GM23338 (cell line): Measurements from ENCODE around the gene C1QTNF2. TPM values are rescaled to one million over a fixed set of nuclear protein-coding genes. Genes with fewer than 3 reads are reported as not detected.

ENCODE experiments used
- ATAC-seq: fragments of 200-7000 bp; cut with Tn5 transposase; 3 replicates; pipeline ENCODE4 v1.9.1; 2020
- DNase-seq: peaks from one replicate; pipeline ENCODE4 v3.0.0-alpha.2; 2015; ENCODE audit warnings: low spot score
- H2AFZ ChIP-seq: fragments of 200-600 bp; sonication (generic); 2 replicates; pipeline ENCODE4 v1.8.0; 2016; ENCODE audit warnings: antibody characterized with exemption, mild to moderate bottlenecking, moderate library complexity
- H3F3A ChIP-seq: fragments of 200-600 bp; sonication (generic); replicated peaks from 2 replicates; pipeline ENCODE4 v1.8.0; 2017; ENCODE audit warnings: antibody characterized with exemption, mixed run types, low read depth
- H3K27ac ChIP-seq: fragments of 200-600 bp; sonication (generic); 2 replicates; pipeline ENCODE4 v1.6.1; 2016; ENCODE audit warnings: low read depth
- H3K27me3 ChIP-seq: fragments of 200-600 bp; sonication (generic); 2 replicates; pipeline ENCODE4 v1.8.0; 2016; ENCODE audit warnings: mild to moderate bottlenecking, mixed run types, moderate library complexity; ENCODE audit not compliant: insufficient read depth
- H3K36me3 ChIP-seq: fragments of 200-600 bp; sonication (generic); 2 replicates; pipeline ENCODE4 v1.8.0; 2016; ENCODE audit warnings: mild to moderate bottlenecking; ENCODE audit not compliant: insufficient read depth
- H3K4me1 ChIP-seq: fragments of 200-600 bp; sonication (generic); 2 replicates; pipeline ENCODE4 v1.8.0; 2016; ENCODE audit warnings: mild to moderate bottlenecking, moderate library complexity; ENCODE audit not compliant: insufficient read depth
- H3K4me2 ChIP-seq: fragments of 200-600 bp; sonication (generic); 2 replicates; pipeline ENCODE4 v1.7.1; 2017; ENCODE audit warnings: mixed run types
- H3K4me3 ChIP-seq: fragments of 200-600 bp; sonication (generic); 2 replicates; pipeline ENCODE4 v1.6.1; 2016; ENCODE audit warnings: mixed run types
- H3K79me2 ChIP-seq: fragments of 200-600 bp; sonication (generic); replicated peaks from 2 replicates; pipeline ENCODE4 v1.8.0; 2017; ENCODE audit warnings: mild to moderate bottlenecking; ENCODE audit not compliant: insufficient read depth
- H3K9me2 ChIP-seq: fragments of 200-600 bp; sonication (generic); 2 replicates; pipeline ENCODE4 v1.8.0; 2017; ENCODE audit not compliant: insufficient read depth
- H4K20me1 ChIP-seq: fragments of 200-600 bp; sonication (generic); replicated peaks from 2 replicates; pipeline ENCODE4 v1.8.0; 2017; ENCODE audit warnings: mild to moderate bottlenecking; ENCODE audit not compliant: insufficient read depth
- H3K27ac Mint-ChIP-seq: 2 replicates; pipeline ENCODE4 v1.8.0; 2020; ENCODE audit warnings: inconsistent platforms, mild to moderate bottlenecking, moderate library complexity, mixed read lengths
- H3K27me3 Mint-ChIP-seq: 3 replicates; pipeline ENCODE4 v1.8.0; 2022; ENCODE audit warnings: low read depth, mild to moderate bottlenecking, moderate library complexity, mixed read lengths, inconsistent platforms; ENCODE audit not compliant: insufficient read depth, poor library complexity
- H3K36me3 Mint-ChIP-seq: 3 replicates; pipeline ENCODE4 v1.8.0; 2021; ENCODE audit warnings: low read depth, mild to moderate bottlenecking, inconsistent platforms, moderate library complexity, mixed read lengths
- H3K4me1 Mint-ChIP-seq: 3 replicates; pipeline ENCODE4 v1.8.0; 2020; ENCODE audit warnings: mild to moderate bottlenecking, inconsistent platforms, mixed read lengths
- H3K4me3 Mint-ChIP-seq: 3 replicates; pipeline ENCODE4 v1.8.0; 2021; ENCODE audit warnings: moderate library complexity, mild to moderate bottlenecking, inconsistent platforms, mixed read lengths
- H3K9me3 Mint-ChIP-seq: 3 replicates; pipeline ENCODE4 v1.8.0; 2020; ENCODE audit warnings: moderate library complexity, mild to moderate bottlenecking, inconsistent platforms, mixed read lengths
- CREB1 ChIP-seq: fragments of 250-450 bp; sonication (Bioruptor Pico); IDR thresholded peaks from 2 replicates; pipeline ENCODE4 v1.5.0; 2020; ENCODE audit warnings: low read depth, mild to moderate bottlenecking, moderate library complexity
- CTCF ChIP-seq, 2 experiments: fragments of 200-600 bp in 1 of 2; sonication (generic) in 1 of 2; conservative IDR thresholded peaks; 2 replicates each; pipeline versions ENCODE4 v1.5.1 to v1.6.1; 2016 to 2017; ENCODE audit warnings: antibody characterized with exemption in 2 of 2, low read depth in 2 of 2, mild to moderate bottlenecking in 2 of 2, moderate library complexity in 1 of 2
- ETS1 ChIP-seq: IDR thresholded peaks from 2 replicates; pipeline ENCODE4 v1.6.1; 2016; ENCODE audit warnings: antibody characterized with exemption
- EZH2 ChIP-seq: fragments of 200-600 bp; sonication (generic); IDR thresholded peaks from one replicate; pipeline ENCODE4 v1.8.0; 2017; ENCODE audit warnings: antibody characterized with exemption, mild to moderate bottlenecking, low read depth; ENCODE audit not compliant: unreplicated experiment
- NANOG ChIP-seq: IDR thresholded peaks from 2 replicates; pipeline ENCODE4 v1.6.1; 2016; ENCODE audit warnings: antibody characterized with exemption, borderline replicate concordance
- ZNF114 ChIP-seq: fragments of 250-450 bp; sonication (Bioruptor Pico); IDR thresholded peaks from 2 replicates; pipeline ENCODE4 v1.5.0; 2020; ENCODE audit warnings: mild to moderate bottlenecking, moderate library complexity
- ZNF331 ChIP-seq: fragments of 250-450 bp; sonication (Bioruptor Pico); IDR thresholded peaks from 2 replicates; pipeline ENCODE4 v1.5.0; 2020; ENCODE audit warnings: low read depth, mild to moderate bottlenecking, moderate library complexity
- polyA plus RNA-seq: library from polyadenylated mRNA; unstranded; fragments of >200 nt; fragmentation: Nextera tagmentation; extraction: Ambion mirVana; gene quantifications from 2 replicates; pipeline ENCODE4 v1.2.1, GENCODE V29; 2016
- total RNA-seq: library from RNA; depleted of rRNA; stranded (reverse); fragments of >200 nt; shearing (Covaris generic); gene quantifications from 2 replicates; pipeline ENCODE4 v1.2.3, GENCODE V29; 2014

Gene C1QTNF2
- total and polyA plus RNA-seq, 2 experiments from 2014 or later: 0.56 to 0.92 TPM

DNA sequence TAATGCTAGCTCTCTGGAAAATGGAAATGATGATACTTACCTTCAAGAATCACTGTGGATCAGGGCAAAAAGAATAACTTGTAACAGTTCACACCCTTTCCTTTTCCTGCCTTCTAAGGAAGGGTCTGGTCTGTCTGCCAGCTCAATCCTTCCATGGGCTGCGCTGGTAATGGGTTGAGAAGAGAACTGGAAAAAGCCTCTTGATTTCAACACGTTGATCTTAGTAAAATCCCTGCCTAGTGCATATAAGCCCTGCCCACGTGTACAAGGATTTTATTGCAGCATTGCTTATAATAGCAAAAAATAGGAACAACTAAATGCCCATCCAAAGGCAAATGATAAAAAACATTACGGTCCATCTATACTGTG lies 20.5 kb downstream of the C1QTNF2 start:
- H4K20me1 ChIP-seq: no peaks in the 10 kb centered on the region
- no peaks in the 10 kb centered on the region for H3K9me2 ChIP-seq
- H3K27ac Mint-ChIP-seq: no peak overlapping the region

GRCh38 chr5:160349249-160349934 lies 21.0 kb downstream of the C1QTNF2 start:
- Mint-ChIP-seq H3K27ac (no peak overlapping the region; the same call in 1 of the 2 replicates), H3K27me3 (peaks cover 1% of the 10 kb centered on the region)
- no peaks in the 10 kb centered on the region for H3K9me2 ChIP-seq

More for the DNA sequence above, 20.5 kb downstream of the C1QTNF2 start:
- Mint-ChIP-seq H3K4me3 (no peak overlapping the region), H3K27me3 (peaks cover 1% of the 10 kb centered on the region), H3K4me1 (peaks cover 5% of the 10 kb centered on the region), H3K36me3 (no peaks in the 10 kb centered on the region), H3K9me3 (no peaks in the 10 kb centered on the region)
- no peak for ATAC-seq
- Histone ChIP-seq H3K4me1 (no peaks in the 10 kb centered on the region), H3K4me2 (no peak overlapping the region), H2AFZ (no peak overlapping the region), H3K27ac (no peak overlapping the region), H3K27me3 (no peaks in the 10 kb centered on the region), H3K4me3 (no peak overlapping the region), H3K36me3 (no peaks in the 10 kb centered on the region), H3F3A (no peaks in the 10 kb centered on the region), H3K79me2 (no peaks in the 10 kb centered on the region)
- DNase-seq: no peak
- TF ChIP-seq ZNF114: no peak
- no peak for TF ChIP-seq ETS1

More at GRCh38 chr5:160349249-160349934, 21.0 kb downstream of the C1QTNF2 start:
- no peak for TF ChIP-seq EZH2
- TF ChIP-seq NANOG: no peak
- TF ChIP-seq ZNF114: no peak
- TF ChIP-seq ZNF331: no peak
- no peak for TF ChIP-seq CREB1 (CRISPR knock-in tag)
- TF ChIP-seq CTCF (conservative IDR thresholded peaks at IDR 0.05; ENCODE audit: low read depth in 2 of 2): no peak
- Histone ChIP-seq H3K4me3 (no peak overlapping the region), H3K27ac (no peak overlapping the region), H3K36me3 (no peaks in the 10 kb centered on the region), H2AFZ (no peak overlapping the region), H3K4me2 (no peak overlapping the region), H4K20me1 (no peaks in the 10 kb centered on the region), H3K4me1 (no peaks in the 10 kb centered on the region), H3K79me2 (no peaks in the 10 kb centered on the region), H3F3A (no peaks in the 10 kb centered on the region), H3K27me3 (no peaks in the 10 kb centered on the region)
- Mint-ChIP-seq H3K4me3 (no peak overlapping the region), H3K9me3 (no peaks in the 10 kb centered on the region), H3K36me3 (no peaks in the 10 kb centered on the region), H3K4me1 (peaks cover 5% of the 10 kb centered on the region)
- DNase-seq (no peak), ATAC-seq (no peak)
